ENCODE data around the gene GPR63.

- TF ChIP-seq CTCF (IDR thresholded peaks at IDR 0.05; ENCODE audit: low read depth, low read length) (no peak), POLR2A (IDR thresholded peaks at IDR 0.05; ENCODE audit: extremely low read depth, insufficient read length) (no peak), MYC (IDR thresholded peaks at IDR 0.05; ENCODE audit: low read depth, low read length) (no peak)
Measured at GRCh38 chr6:96821034-96821433, 16.2 kb downstream of the GPR63 start.

Measured in NB4 (cell line).